ENCODE results near the gene SDHC.

The SDHC gene, protein sequence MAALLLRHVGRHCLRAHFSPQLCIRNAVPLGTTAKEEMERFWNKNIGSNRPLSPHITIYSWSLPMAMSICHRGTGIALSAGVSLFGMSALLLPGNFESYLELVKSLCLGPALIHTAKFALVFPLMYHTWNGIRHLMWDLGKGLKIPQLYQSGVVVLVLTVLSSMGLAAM

DNA sequence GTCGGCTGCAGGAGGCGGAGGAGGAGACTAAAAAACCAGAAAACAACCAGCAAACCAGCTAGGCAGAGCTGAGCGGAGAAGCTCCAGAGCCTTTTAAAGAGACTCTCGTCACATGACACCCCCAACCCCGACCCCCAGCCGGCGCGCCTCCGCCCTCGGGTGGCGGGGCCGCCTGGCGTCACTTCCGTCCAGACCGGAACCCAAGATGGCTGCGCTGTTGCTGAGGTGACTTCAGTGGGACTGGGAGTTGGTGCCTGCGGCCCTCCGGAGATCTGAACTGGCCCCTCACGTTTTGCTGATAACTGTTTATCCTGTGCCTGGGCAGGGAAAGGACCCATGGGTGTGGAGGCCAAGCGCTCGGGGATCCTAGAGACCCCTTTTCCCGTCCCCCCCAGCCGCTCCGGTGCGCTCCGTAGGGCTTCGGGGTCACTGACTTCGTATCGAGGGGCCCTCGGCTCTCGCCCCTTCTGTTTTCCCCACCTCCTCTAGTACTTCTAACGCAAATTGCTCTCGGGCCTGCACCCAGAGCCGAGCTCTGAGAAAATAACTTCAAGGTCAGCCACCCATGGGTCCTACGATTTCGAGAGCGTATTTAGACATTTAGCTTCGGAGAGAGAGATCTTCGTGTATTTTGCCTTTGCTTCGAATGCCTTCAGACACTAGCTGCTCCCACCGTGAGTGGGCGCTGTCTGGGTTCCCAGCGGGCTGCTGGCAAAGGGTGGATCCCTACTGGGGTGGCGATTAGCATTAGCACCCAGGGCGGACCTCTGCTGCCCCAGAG lies at the start of gene SDHC:
Gene SDHC (plus strand): TSS at position 181 of the 781 bp plus-strand sequence. CDS start 25 bp downstream, at position 206.
- peak; percentile 52 for DNase-seq

DNA sequence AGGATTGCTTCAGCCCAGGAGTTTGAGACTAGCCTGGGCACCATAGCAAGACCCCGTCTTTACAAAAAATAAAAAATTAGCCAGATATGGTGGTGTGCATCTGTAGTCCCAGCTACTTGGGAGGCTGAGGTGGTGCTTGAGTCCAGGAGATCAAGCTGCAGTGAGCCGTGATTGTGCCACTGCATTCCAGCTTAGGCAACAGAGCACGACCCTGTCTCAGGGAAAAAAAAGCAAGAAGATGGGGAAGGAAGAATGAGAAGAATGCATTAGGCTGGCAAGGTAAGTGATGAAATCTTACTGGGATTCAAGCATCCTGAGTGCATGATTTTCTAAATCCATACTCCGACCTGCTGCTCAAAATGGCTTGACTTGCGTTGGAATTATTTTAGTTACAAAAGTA lies 48.9 kb upstream of the SDHC start:
- DNase-seq: no peak

DNA sequence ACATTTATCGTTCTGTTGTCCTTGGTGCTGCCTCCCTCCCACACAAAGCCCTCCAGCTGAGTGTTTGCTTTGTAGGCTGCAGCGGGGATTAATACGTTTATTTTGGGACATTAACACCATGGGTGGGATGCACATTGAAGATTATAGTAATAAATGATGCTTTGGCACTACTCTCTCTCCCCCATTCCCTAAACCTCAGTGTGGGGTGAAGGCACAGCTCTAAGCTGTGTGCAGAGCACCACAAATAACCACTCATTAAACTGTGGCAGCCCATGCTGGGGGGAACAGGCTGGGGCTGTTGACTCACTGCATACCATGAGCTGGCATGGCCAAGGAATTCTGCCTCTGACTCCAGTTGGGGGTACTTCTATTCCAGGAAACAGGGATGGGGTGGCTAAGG lies 48.0 kb upstream of the SDHC start:
- DNase-seq: no peak

DNA sequence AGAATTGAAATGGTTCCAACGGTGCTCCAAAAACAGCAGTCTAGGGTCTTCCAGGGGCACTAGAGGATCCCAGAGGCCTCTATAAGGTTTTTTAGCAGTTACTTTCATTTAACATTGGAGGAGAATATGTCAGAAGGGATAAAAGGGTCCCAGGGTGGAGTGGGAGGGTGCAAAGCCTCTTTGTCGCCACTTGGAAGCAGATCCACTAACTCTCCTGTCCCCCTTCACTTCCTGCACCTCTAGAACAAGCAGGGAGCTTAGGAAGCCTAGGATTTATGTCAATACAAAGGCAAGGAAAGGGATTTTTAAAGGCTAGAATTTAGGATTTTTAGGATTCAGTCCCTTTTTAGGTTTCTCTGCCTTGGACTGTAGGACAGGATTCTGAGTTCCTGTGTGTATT lies 47.3 kb upstream of the SDHC start:
- DNase-seq: no peak

DNA sequence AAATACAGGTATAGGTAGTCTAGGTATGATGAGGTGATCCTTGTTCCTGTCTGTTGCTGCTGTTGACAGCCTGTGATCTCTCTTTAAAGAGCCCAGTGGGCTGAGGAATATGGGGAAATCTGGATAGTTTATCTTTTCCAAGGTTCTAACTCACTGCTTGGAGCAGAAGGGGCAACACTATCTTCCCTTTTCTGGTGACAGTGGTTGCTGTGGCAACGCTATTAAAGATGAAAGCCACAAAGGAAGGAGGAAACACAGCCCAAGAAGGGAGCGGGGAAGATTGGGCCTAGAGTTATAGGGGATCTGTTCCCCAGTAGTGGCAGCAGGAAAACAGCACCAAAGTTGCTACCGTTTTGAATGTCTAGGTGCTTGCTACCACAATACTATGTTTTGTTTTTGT lies 46.9 kb upstream of the SDHC start:
- DNase-seq: no peak

DNA sequence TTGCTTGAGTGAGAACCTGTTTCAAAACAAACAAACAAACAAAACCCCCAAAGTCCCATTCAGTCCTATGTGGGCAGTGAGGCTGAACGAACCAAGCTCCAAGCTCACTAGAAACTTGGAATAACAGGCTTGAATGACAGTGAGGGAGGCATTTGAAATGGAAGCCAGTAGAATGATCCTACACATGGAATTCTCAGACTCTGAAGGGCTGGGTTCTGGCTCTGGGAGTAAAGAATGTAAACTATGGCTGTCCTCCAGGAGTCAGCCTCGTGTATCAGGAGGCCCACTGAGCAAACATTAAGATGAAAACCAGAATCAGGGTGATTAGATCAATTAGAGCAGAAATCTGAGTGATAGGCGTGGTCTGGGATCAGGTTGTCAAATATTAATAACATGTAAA lies 40.8 kb upstream of the SDHC start:
- no peak for DNase-seq

DNA sequence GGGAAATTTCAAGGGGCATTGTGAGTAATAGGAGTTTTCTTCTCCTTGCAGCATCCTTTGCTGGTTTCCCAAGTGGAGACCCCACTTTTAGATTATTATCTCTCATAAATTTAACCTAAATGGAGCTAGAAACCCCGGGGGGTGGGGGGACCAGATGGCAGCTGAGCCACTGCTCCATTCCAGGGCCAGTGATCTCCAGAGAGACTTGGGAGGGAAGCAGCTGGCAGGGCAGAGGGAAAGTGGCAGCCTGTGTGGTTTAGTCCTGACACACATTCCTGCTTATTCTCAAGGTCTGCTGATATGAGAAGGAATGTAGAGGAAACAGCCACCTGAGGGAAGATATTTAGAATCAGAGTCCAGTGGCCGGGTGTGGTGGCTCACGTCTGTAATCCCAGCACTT lies 39.3 kb upstream of the SDHC start:
- DNase-seq: no peak

DNA sequence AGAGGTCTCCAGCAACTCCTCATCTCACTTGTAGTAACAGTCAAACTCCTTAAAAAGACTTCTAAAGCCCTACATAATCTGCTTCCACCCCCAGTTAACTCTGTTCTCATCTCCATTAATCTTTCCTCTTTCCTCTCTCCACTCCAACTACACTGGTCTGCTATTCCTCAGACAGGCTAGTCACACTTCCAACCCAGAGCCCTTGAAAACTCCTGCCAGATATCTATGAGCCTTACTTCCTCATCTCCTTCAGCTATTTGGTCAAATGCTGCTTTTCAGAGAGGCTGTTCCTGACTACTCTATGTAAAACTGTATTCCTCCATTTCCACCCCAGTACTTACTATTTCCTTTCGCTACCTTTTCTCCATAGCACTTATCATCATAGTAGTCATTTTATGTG lies 31.2 kb upstream of the SDHC start:
- no peak for DNase-seq

DNA sequence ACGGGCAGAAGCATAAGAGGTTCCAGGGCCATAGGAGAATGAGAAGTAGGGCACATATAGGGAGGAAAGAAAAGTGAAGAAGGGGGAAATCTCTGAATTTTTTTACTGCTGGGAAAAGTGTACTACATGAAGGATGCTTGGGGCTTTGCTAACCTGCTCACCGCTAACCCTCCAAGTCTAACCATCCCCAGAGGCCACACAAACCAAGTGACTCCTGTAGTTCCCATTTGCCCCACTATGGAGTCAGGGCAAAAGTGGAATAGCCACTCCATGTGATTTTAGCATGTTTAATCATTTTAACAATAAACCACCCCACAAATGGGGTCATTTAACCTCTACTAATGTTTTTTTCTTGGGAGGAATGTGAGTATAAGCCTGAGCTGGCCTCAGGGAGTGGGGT lies 29.1 kb upstream of the SDHC start:
- DNase-seq: no peak

DNA sequence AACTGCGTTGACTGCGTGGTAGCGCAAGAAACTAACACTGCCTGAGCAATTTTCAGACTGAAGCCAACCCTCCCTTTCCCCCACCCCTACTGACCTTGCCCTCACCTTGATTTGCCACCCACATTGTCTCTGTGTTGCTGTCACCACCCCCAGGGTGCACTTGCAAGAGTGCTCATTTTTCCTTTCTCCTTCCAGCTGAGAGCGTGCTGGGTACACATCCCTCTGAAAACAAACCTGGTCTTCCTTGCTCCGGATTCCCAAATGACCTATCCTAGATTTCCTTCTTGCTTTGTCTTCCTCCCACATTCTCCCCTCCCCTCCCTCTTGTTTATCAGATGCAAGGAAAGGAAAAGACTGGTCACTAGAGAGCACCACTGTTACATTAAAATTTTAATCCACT lies 28.7 kb upstream of the SDHC start:
- DNase-seq: no peak

DNA sequence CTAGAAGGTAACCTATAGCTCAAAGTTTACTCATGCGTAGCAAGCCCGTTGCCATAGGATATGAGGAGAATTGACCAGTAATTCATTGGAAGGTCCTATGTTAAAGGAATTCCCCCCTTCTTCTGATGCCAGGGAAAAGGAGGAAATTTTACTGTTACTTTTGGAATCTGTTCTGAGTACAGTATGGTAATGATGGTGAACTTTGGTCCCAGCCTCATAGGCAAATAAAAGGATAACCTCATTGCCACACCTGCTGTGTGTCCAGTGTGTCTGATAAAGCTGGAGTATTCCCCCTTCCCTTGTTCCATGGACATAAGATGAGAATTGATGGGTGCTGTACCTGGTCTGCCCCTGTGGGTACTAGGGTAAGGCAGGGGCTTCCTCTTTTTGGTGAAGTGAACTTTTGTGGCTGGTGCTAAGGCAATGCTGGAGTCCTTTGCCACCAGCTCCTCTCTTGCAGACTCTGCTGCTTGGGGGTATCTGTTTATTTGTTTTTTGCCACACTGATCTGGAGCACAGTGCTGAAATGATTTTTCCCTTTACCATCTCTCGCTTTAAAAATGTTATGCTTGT lies 26.6 kb upstream of the SDHC start:
- DNase-seq: no peak

DNA sequence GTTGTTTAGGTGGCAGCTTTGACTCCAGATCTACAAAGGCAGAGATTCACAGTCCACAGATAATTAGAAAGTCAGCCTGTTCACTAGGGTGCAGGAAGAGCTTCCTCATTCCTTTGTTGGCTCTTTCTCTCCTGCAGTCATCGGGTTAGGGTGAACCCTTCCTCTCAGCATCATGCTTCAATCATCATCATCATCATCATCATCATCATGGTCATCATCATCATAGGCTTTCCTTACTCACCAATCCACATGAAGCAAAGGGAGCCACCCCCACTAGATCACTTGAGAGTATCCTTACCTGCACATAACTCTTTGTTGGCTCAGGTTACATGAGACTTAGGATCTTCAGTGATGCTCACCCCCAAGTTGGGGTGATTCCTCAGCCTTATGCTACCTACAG lies 23.4 kb upstream of the SDHC start:
- no peak for DNase-seq

DNA sequence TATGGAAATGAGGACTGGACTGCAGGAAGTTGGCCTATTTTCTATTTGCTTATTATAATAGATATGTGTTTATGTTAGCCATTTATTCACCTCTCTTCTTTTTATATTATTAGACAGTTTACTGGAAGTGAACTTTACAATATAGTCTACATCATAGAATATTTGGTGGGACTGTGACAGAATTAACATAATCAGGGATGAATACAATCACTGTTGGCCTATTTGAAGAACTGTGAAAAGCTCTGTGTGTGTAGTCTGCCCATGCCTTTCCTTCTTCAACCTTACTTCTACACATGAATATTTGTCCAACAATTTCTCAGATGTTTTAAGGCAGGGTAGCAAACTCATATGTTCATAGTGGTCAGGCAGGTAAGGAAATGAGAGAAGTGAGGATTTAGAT lies 16.8 kb upstream of the SDHC start:
- no peak for DNase-seq

DNA sequence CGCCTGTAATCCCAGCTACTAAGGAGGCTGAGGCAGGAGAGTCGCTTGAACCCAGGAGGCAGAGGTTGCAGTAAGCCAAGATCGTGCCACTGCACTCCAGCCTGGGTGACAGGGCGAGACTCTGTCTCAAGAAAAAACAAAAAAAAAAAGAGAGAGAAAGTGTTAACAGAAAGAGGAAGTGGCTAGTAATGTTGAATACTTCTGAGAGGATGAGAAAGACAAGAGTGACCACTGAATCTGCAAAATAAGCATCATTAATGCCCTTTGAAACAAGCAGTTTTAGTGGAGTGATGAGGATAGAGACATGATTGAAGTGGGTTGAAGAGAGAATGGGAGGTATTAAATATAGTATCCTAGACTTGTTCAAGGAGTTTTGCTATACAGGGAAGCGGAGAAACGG lies 16.1 kb upstream of the SDHC start:
- DNase-seq: no peak

DNA sequence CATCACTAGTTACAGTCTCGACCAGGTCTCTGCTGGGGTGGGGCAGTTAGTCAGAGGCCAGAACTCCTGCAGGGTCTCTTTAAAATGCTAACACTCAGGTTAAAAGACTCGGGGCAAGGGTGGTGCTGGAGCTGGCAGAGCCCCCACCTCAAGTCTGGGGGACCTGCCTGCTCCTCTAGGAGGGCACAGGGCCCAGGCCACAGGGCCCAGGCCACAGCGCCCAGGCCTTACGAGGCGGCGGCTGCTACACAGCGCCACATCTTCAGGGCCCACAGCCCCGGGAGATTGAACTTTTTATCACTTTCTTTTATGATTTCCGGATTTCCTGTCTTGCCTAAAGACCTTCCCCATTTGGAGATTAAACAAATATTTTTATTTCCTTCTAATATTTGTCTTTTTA lies 14.8 kb upstream of the SDHC start:
- no peak for DNase-seq

DNA sequence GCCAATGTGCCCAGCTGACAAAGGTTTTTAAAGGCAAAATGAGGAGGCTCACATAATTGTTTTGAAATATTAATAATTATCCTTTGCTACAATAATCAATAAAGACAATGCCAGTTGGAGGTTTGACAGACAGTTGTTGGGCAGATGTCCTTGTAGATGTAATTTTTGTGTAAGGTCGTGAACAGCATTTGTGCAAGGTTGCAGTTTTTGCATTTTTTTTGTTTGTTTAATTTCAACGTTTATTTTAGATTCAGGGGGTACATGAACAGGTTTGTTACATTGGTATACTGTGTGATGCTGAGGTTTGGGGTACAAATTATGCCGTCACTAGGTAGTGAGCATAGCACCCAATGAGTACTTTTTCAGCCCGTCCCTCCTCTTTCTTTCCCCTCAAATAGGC lies 13.7 kb upstream of the SDHC start:
- no peak for DNase-seq

DNA sequence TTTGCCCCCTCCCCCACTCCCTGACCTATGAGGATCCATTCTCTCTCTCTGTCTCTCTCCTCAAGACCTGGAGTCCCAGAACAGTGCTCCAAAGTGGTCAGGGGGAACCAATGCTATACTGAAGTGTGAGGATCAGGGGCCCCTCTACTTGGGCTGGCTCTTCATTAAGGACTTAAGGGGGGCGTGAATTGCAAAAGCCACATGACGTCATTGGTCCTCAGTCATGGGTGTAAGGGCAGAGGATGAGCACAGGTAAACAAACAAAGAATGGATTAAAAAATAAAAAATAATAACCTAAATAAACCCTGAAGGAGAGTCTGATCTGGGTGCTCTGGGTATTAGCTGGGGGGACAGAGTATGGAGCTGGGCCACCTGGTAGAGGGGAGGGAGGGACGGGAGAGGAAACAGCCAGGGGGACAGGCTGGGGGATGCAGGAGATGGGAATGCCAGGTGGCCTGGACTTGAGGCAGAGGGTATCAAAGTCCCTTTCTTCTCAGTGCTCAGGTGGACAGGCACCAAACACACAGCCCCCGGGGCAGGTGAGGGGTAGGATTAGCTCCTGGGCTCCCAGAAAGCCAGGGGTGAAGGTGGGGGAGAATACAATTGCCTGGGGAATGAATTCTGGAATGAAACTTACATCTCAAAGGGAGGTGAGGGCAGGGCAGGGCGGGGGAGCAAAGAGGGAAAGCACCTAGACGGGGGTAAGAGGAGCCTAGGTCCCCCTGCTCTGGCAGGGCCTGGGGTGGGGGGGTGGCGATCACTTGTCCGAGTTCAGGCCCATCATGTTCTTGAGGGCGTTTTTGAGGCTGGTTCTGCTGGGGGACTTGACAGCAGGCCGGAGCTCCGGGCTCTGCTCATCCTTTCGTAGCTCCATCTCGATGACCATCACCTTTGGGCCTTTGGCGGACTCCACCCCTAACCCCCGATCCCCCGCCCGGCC lies 9.0 kb upstream of the SDHC start:
- no peak for DNase-seq

DNA sequence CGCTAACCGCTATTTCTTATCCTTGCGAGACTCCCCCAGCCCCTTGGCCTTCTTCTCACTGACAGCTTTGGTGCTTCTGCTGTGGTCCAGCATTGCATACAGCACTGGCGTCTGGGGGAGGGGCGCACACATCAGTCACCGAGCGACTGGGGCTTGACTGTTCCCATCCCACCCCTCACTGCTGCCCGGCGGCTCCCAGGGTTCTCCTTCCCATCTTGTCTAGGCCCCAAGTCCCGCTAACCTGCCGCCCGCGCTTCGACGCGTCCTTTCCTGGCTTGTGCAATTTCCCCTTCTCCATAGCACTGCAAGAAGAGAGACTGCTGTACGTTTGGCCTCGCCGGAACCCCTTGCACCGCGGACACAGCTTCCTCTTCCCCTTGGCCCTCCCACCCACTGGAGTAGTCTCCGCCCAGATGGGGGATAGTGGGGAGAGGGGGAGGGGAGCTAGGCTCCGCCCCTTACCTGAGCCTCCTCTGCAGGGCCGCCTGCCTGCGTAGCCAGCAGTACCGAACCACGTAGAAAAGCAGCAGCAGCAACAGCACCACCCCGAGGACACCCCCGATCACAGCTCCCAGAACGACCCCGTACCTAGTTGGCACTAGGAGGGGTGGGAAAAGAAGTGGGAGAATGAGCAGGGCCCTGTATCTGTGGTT lies 8.2 kb upstream of the SDHC start:
- DNase-seq: peak; percentile 51

DNA sequence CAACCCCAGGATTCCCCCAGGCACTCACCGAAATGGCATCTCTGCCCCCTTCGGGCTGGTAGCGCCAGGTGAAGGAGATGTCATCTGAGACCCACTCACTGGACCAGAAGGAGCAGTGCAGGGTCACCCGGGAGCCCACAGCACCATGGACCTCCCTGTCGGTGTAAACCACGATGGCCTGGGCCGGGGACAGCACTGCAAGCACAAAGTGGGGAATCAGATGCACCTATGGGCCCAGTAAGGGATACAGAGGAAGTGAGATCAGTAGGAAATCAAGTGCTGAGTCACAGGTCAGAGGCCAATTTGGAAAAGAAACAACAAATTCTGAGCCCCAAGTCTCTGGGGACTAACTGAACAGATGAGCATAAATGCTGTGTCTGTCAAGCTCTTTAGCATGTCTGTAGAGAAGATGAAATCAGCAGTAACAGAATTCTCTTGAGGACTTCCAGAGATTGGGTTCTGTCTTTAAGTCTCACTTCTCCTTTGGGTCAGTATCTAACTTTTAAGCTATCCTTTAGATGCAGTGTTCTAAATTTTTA lies 6.9 kb upstream of the SDHC start:
- DNase-seq: no peak

DNA sequence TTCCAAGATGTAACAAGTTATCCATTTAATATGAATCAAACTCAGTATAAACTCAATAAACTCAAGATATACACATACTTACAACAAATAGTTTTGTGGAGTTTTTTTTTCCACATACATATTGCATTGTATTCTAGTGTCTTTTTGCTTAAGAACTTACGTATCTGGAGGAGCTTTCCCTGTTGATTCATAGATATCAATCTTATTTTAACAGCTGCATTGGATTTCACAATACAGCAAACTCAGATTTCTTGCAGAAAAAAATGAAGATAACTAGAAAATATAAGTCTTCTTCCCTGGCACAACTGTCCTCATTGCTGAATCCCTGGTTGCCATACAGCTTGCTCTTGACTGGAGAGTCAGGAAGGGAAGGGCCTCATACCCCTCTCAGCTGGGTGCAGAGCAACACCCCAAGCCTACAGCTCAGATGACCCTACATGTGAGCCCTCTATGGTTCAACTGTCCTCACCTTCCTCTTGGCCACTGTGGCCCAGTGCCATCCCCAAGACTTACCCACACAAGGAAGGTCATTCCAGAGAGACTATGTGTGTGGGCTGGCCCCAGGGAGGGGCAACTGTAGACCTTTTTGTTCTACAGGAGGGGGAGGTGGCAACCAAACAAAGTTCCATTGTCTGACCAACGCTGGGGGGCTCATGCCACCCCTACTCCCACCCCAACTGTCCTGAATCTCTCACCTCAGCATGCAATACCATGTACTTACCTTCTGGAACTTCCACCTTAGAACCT lies 6.1 kb upstream of the SDHC start:
- DNase-seq: no peak

DNA sequence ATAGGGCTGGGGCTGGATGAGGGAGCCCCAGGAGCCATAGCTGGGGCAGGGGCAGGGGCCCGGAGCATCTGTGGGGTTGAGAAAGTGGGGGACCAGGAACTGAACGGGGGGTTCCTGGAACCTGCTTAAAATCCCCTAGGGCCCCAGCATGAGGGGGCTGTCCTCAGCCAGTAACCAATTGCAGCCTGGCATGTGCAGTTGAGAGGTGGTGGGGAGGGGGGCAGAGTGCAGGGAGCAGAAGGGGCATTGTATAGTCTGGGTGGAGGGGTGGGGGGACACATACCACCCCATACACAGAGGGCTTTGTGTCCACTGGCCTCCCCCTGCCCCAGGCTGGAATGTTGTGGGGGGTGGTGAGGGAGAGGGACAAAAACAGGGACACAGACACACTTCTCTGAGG lies 4.3 kb upstream of the SDHC start, which contains the start of gene MPZ:
Gene MPZ (minus strand): TSS at position 101 of the 400 bp plus-strand sequence. CDS start 63 bp downstream, at position 38.
- DNase-seq: no peak

All from NCI-H2029 treated with DMSO at 0.1 percent for 48 hours (cell line).